Progenitor cell of endocrine pancreas (in vitro differentiated cells): ENCODE results near the gene KAZN. TPM values are rescaled to one million over a fixed set of nuclear protein-coding genes. Genes with fewer than 3 reads are reported as not detected.

ENCODE experiments used
- DNase-seq: peaks from one replicate; pipeline ENCODE4 v3.0.0; 2021; ENCODE audit warnings: low spot score; ENCODE audit not compliant: unreplicated experiment
- H3K27ac Mint-ChIP-seq: 2 replicates; pipeline ENCODE4 v1.8.0; 2021; ENCODE audit warnings: mild to moderate bottlenecking, moderate library complexity, mixed read lengths
- H3K27me3 Mint-ChIP-seq: 2 replicates; pipeline ENCODE4 v1.8.0; 2021; ENCODE audit warnings: mixed read lengths
- H3K36me3 Mint-ChIP-seq: 2 replicates; pipeline ENCODE4 v1.8.0; 2022; ENCODE audit warnings: mixed read lengths; ENCODE audit not compliant: insufficient read depth
- H3K4me1 Mint-ChIP-seq: 2 replicates; pipeline ENCODE4 v1.8.0; 2021; ENCODE audit warnings: low read depth, mixed read lengths
- H3K4me3 Mint-ChIP-seq: 2 replicates; pipeline ENCODE4 v1.8.0; 2021; ENCODE audit warnings: low read depth, mild to moderate bottlenecking, moderate library complexity, mixed read lengths
- H3K9me3 Mint-ChIP-seq: 2 replicates; pipeline ENCODE4 v1.8.0; 2021; ENCODE audit warnings: low read depth, mixed read lengths
- CTCF ChIP-seq: fragments of 200-600 bp; sonication (generic); IDR thresholded peaks from one replicate; pipeline ENCODE4 v1.5.0; 2021; ENCODE audit warnings: antibody characterized with exemption, mild to moderate bottlenecking; ENCODE audit not compliant: unreplicated experiment
- total RNA-seq: library from RNA; stranded (reverse); gene quantifications from 2 replicates; pipeline ENCODE4 v1.2.1, GENCODE V29; 2021

Gene KAZN
- total RNA-seq, 1 donor from 2014 or later: 12.9 TPM

GRCh38 chr1:14600405-14601112, 2.1 kb downstream of the KAZN start:
- Mint-ChIP-seq H3K4me3 (peak overlapping the region; percentile 84), H3K9me3 (no peaks in the 10 kb centered on the region), H3K4me1 (peaks cover 29% of the 10 kb centered on the region), H3K36me3 (no peaks in the 10 kb centered on the region), H3K27me3 (peaks cover 26% of the 10 kb centered on the region), H3K27ac (no peak overlapping the region)
- TF ChIP-seq CTCF: no peak
- DNase-seq: no peak

GRCh38 chr1:14602136-14602535, 3.7 kb downstream of the KAZN start:
- Mint-ChIP-seq H3K4me1 (peaks cover 30% of the 10 kb centered on the region), H3K36me3 (no peaks in the 10 kb centered on the region), H3K9me3 (no peaks in the 10 kb centered on the region), H3K27ac (no peak overlapping the region), H3K4me3 (no peak overlapping the region), H3K27me3 (peaks cover 21% of the 10 kb centered on the region)
- DNase-seq: no peak
- TF ChIP-seq CTCF: no peak

- no peak overlapping the region for H3K27ac Mint-ChIP-seq
- no peak overlapping the region for H3K4me3 Mint-ChIP-seq
- H3K9me3 Mint-ChIP-seq: no peaks in the 10 kb centered on the region
- no peak for DNase-seq
- no peaks in the 10 kb centered on the region for H3K36me3 Mint-ChIP-seq
- TF ChIP-seq CTCF: no peak
- peaks cover 25% of the 10 kb centered on the region for H3K4me1 Mint-ChIP-seq
- H3K27me3 Mint-ChIP-seq: peaks cover 21% of the 10 kb centered on the region
Measured at GRCh38 chr1:14603645-14604044, 5.2 kb downstream of the KAZN start.

- DNase-seq: no peak
- Mint-ChIP-seq H3K36me3 (no peaks in the 10 kb centered on the region), H3K27ac (no peak overlapping the region), H3K4me3 (no peak overlapping the region), H3K27me3 (peaks cover 21% of the 10 kb centered on the region), H3K4me1 (peaks cover 25% of the 10 kb centered on the region), H3K9me3 (no peaks in the 10 kb centered on the region)
- no peak for TF ChIP-seq CTCF
Measured at GRCh38 chr1:14604414-14604813, 5.9 kb downstream of the KAZN start.

GRCh38 chr1:14605945-14606344, 7.5 kb downstream of the KAZN start:
- no peak for DNase-seq
- no peak overlapping the region for H3K4me3 Mint-ChIP-seq

More at GRCh38 chr1:14605945-14606344, 7.5 kb downstream of the KAZN start:
- TF ChIP-seq CTCF: no peak
- no peak overlapping the region for H3K27ac Mint-ChIP-seq
- H3K36me3 Mint-ChIP-seq: no peaks in the 10 kb centered on the region
- peaks cover 13% of the 10 kb centered on the region for H3K27me3 Mint-ChIP-seq
- no peaks in the 10 kb centered on the region for H3K9me3 Mint-ChIP-seq
- peaks cover 11% of the 10 kb centered on the region for H3K4me1 Mint-ChIP-seq
